ENCODE results near the gene FAM168A. TPM values are rescaled to one million over a fixed set of nuclear protein-coding genes. Genes with fewer than 3 reads are reported as not detected.
A peak's percentile ranks its signal among the peaks of the same experiment; 100 is the strongest.

FAM168A gene
- total RNA-seq, 1 experiment from 2014 or later: 30.4 TPM

GRCh38 chr11:73429121-73429750 lies 168.7 kb downstream of the FAM168A start:
- DNase-seq (ENCODE audit: low read depth): peak; percentile 66

- no peak for DNase-seq (ENCODE audit: low read depth)
These were observed 169.2 kb downstream of the FAM168A start for GRCh38 chr11:73428699-73429098.

GRCh38 chr11:73428227-73428626 lies 169.7 kb downstream of the FAM168A start:
- no peak for DNase-seq (ENCODE audit: low read depth)

DNA sequence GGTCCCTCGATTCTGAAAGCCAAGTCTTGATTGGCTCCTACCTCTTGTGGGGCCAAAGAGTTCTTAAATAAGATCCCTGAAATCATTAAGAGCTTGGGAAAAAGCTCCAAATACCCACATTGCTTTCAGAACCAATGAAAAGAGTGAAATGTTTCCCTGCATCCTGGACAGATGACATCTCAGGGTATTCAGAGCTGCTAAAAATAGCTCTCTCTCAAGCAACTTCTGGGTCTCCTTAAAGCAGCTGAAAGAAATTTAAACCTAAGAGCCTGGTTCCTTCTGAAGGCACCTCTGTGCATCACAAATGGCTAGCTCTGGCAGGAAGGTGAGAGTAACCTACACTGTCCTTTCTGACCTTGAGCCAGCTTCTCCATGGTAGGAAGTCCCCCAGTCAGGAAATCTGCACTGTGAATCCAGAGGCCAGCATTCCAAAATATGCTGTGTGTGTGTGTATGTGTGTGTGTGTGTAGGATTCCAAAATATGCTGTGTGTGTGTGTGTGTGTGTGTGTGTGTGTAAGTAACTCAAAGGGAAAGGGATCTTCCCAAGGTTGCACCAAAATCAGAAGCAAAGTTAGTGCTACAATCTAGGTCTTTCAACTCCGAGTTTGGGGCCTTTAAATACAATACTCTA lies 171.6 kb downstream of the FAM168A start:
- peak; percentile 11 for DNase-seq (ENCODE audit: low read depth)

DNA sequence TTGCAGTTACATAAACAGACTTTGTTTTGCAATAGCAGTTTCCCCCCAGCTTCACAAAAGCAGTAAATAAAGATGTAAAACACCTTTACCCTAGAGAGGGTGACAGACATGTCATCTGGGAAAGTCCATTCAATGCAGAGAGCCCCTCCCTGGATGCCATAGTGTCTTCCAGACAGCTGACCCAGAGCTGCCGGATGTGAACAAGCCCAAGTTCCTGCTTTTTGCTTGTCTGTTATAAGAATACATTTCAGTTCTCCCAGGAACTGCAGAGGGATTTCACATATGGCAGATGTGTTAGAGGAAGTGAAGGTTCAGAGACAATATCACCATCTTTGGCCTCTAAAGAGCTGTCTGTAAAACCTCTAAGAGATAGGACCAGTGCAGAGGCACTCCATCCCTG lies 172.8 kb downstream of the FAM168A start:
- DNase-seq (ENCODE audit: low read depth): no peak

DNA sequence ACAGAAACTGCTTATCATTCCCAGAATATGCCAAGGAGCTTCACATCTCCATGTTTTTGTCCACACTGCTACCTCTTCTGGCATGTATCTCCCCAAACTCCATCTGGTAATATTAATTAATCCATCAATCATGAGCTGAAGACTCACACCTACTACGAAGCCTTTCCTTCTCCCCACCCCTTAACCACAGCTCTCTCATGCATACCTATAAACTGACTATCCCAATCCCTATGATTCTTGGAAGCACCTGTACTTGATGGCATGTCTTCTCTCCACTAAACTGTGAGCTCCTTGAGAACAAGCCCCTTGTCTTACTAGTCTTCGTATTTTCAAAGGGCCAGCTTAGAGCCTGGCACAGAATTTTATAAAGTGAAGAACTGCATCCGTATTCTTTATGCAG lies 174.4 kb downstream of the FAM168A start:
- no peak for DNase-seq (ENCODE audit: low read depth)

- no peak for DNase-seq (ENCODE audit: low read depth)
These were observed 175.0 kb downstream of the FAM168A start for GRCh38 chr11:73422886-73423285.

GRCh38 chr11:73420136-73420535 lies 177.8 kb downstream of the FAM168A start:
- DNase-seq (ENCODE audit: low read depth): no peak

DNA sequence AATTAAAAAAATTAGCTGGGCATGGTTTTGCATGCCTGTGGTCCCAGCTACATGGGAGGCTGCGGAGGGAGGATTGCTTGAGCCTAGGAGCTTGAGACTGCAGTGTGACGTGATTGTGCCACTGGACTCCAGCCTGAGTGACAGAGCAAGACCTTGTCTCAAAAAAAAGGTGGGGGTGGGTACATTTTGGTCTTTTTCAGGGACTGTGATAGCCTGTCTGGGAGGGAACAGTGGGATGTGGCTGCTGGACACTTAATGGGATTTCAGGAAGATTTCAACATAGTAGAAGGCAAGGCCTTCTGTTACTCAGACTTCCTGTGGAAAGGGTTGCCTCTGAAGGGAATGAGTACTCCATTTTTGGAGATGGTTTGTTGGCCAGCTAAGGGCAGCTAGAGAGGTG lies 181.1 kb downstream of the FAM168A start:
- peak; percentile 55 for DNase-seq (ENCODE audit: low read depth)

GRCh38 chr11:73415854-73416615 lies 181.9 kb downstream of the FAM168A start:
- peak; percentile 83 for DNase-seq (ENCODE audit: low read depth)

GRCh38 chr11:73414977-73415651 lies 182.8 kb downstream of the FAM168A start:
- peak; percentile 74 for DNase-seq (ENCODE audit: low read depth)

DNA sequence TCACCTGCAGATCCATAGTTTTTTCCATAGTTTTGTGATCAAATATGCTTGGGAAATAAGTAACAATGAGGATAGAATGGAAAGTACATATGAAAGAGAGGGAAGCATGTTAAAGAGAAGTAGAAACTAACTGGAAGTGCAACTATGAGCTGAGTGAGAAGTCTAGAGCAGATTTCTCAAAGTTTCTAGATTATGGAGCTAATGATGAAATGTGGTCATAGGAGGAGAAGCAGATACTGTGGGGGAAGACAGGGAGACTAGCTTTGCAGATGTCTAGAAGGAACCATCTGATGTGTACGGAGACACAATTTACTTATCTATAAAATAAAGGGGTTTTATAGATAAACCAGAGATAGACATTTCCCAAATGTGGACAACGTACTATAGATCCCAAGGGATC lies 184.7 kb downstream of the FAM168A start:
- DNase-seq (ENCODE audit: low read depth): no peak

DNA sequence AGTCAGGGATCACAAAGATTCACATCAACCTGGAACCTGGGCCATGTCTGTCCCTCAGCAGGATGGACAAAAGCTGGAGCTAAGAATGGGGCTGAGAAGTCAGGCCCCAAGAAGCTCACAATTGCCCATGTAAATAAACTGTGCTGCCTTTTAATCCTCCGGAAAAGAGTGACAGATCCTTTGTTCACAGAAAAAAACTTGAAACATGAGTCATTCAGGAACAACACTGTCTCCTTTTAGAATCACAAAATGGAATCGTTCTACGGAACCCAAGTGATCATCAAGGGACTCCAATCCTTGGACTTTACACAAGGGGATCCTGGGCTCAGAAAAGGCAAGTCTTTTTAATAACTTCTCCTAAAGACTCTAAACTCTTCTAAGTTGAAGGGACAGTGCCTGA lies 185.6 kb downstream of the FAM168A start:
- peak; percentile 58 for DNase-seq (ENCODE audit: low read depth)

DNA sequence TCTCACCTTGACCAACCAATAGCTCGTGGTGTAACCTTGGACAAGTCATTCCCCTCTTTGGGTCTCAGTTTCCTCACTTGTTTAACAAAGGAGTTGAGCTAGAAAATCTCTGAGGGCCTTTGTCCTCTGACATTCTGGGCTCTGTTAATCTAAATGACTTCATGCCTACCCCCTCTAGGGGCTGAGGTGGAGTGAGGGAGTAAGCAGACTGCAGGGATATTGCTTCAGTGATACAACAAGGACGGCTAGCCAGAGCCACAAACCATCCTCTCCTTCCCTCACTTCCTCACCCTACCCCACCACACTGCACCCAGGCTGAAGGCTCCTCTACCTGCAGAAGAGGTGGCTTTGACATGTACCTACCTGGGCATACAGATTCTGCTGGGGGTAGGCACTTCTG lies 186.9 kb downstream of the FAM168A start:
- no peak for DNase-seq (ENCODE audit: low read depth)

GRCh38 chr11:73410627-73411026 lies 187.3 kb downstream of the FAM168A start:
- DNase-seq (ENCODE audit: low read depth): no peak

- DNase-seq (ENCODE audit: low read depth): no peak
These were observed 188.5 kb downstream of the FAM168A start for GRCh38 chr11:73409431-73409830.

- no peak for DNase-seq (ENCODE audit: low read depth)
These were observed 191.3 kb downstream of the FAM168A start for GRCh38 chr11:73406619-73407018.

DNA sequence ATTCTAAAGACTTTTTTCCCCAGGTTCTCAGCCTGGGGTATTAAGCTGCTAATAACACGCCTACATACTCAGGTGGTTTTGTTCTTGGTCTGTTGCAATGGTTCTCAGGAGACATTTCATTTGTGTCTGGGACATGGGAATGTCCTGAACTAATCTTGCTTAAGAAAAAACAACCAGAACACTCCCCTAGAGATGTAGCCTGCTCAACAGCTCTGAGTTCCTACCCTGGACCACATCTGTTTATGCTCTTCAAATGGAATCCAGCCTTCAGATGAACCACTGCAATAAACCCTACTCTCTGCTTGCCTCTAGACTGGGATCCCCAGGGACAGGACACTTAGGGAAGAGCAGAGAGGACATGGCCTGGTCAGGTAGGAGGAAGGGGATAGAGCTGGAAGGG lies 191.8 kb downstream of the FAM168A start:
- no peak for DNase-seq (ENCODE audit: low read depth)

- DNase-seq (ENCODE audit: low read depth): no peak
These were observed 192.8 kb downstream of the FAM168A start for GRCh38 chr11:73405146-73405510.

GRCh38 chr11:73404506-73405145 lies 193.3 kb downstream of the FAM168A start:
- no peak for DNase-seq (ENCODE audit: low read depth)

- peak; percentile 40 for DNase-seq (ENCODE audit: low read depth)
These were observed 193.9 kb downstream of the FAM168A start for GRCh38 chr11:73404048-73404447.

GRCh38 chr11:73403541-73403940 lies 194.4 kb downstream of the FAM168A start:
- no peak for DNase-seq (ENCODE audit: low read depth)

Data from RPMI7951 (cell line).